Measurements from ENCODE around the gene HOXC12. TPM values are rescaled to one million over a fixed set of nuclear protein-coding genes. Genes with fewer than 3 reads are reported as not detected.

Gene HOXC12
- total and polyA plus RNA-seq, 4 donors = not detected

- Histone ChIP-seq H3K4me3 (ENCODE audit: low read depth in 1 of 3, low read length in 3 of 3) (no peak overlapping the region), H3K36me3 (ENCODE audit: control insufficient read depth in 4 of 4, insufficient read depth in 3 of 4, low read depth in 1 of 4, low read length in 3 of 4) (no peaks in the 10 kb centered on the region), H3K27ac (ENCODE audit: low read depth in 1 of 2, low read length in 2 of 2) (no peak overlapping the region), H3K27me3 (ENCODE audit: control insufficient read depth in 4 of 4, insufficient read depth in 4 of 4, low read length in 3 of 4) (peaks cover 5 to 40% (median 29%) of the 10 kb centered on the region in 4 donors), H3K4me1 (ENCODE audit: control insufficient read depth in 4 of 4, insufficient read depth in 4 of 4, low read length in 3 of 4) (peaks cover 0 to 10% (median 4%) of the 10 kb centered on the region in 4 donors), H3K9me3 (ENCODE audit: control insufficient read depth in 4 of 4, low read length in 3 of 4) (no peaks in the 10 kb centered on the region), H3K9ac (ENCODE audit: low read depth in 1 of 2, low read length in 2 of 2) (no peak overlapping the region)
- 17% methylated on average over 21 of the region's 21 CpGs for WGBS
- DNase-seq (ENCODE audit: low spot score) = no peak
- TF ChIP-seq RXRA (IDR thresholded peaks at IDR 0.05) (no peak), FOXA2 (IDR thresholded peaks at IDR 0.05) (no peak), FOXA1 (IDR thresholded peaks at IDR 0.05) (no peak), RAD21 (IDR thresholded peaks at IDR 0.05) (no peak), HNF4A (conservative IDR thresholded peaks at IDR 0.05) (no peak), HNF4G (IDR thresholded peaks at IDR 0.05) (no peak), ATF3 (IDR thresholded peaks at IDR 0.05) (no peak), YY1 (IDR thresholded peaks at IDR 0.05) (no peak), ZBTB33 (IDR thresholded peaks at IDR 0.05) (no peak), EGR1 (IDR thresholded peaks at IDR 0.05; ENCODE audit: low read depth in 2 of 2) (no peak), JUND (IDR thresholded peaks at IDR 0.05) (no peak), TAF1 (conservative IDR thresholded peaks at IDR 0.05) (no peak), GABPA (IDR thresholded peaks at IDR 0.05 in 1 of 2, conservative IDR thresholded peaks at IDR 0.05 in 1 of 2) (no peak), REST (IDR thresholded peaks at IDR 0.05) (no peak), NR2F2 (IDR thresholded peaks at IDR 0.05) (no peak), SP1 (IDR thresholded peaks at IDR 0.05) (no peak)
- TF ChIP-seq, protein P1, sequence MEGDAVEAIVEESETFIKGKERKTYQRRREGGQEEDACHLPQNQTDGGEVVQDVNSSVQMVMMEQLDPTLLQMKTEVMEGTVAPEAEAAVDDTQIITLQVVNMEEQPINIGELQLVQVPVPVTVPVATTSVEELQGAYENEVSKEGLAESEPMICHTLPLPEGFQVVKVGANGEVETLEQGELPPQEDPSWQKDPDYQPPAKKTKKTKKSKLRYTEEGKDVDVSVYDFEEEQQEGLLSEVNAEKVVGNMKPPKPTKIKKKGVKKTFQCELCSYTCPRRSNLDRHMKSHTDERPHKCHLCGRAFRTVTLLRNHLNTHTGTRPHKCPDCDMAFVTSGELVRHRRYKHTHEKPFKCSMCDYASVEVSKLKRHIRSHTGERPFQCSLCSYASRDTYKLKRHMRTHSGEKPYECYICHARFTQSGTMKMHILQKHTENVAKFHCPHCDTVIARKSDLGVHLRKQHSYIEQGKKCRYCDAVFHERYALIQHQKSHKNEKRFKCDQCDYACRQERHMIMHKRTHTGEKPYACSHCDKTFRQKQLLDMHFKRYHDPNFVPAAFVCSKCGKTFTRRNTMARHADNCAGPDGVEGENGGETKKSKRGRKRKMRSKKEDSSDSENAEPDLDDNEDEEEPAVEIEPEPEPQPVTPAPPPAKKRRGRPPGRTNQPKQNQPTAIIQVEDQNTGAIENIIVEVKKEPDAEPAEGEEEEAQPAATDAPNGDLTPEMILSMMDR (IDR thresholded peaks at IDR 0.05; ENCODE audit: low read depth, low read length, missing input control) = no peak
- TF ChIP-seq, protein P2, sequence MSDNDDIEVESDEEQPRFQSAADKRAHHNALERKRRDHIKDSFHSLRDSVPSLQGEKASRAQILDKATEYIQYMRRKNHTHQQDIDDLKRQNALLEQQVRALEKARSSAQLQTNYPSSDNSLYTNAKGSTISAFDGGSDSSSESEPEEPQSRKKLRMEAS (IDR thresholded peaks at IDR 0.05) = no peak
Measured at GRCh38 chr12:53976172-53976822, 21.6 kb downstream of the HOXC12 start.

All from liver (tissue), 9 donors.